ENCODE data around the gene KDM4F. TPM values are rescaled to one million over a fixed set of nuclear protein-coding genes. Genes with fewer than 3 reads are reported as not detected.
"Not testable (repeated sequence)": the region's sequence is repeated elsewhere in the genome, so short reads cannot be mapped to it uniquely, and the experiment has no call there.

The KDM4F gene
- total RNA-seq, 4 donors from 2014 or later: not detected

DNA sequence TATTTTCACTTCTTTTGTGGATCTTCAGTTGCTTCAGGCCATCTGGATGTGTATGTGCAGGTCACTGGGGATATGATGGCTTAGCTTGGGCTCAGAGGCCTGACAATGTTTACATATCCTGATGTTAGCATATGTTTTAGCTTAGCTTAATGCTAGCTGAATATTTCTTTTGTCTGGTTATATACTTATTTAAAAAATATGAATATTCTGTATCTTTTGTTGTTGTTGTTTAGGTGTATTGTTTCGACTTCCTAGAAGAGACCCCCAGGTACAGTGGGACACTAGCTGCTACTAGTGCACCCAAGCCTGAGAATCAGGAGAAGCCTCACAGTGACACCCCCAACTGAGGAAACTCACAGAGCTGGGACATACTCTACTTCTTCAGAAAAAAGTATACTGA lies 24.3 kb upstream of the KDM4F start, which contains the start of gene KDM4E:
Gene KDM4E (plus strand): TSS at position 301 of the 400 bp plus-strand sequence. CDS start 300 bp downstream, outside the sequence.
- TF ChIP-seq CTCF (IDR thresholded peaks at IDR 0.05) (no peak), POLR2A (IDR thresholded peaks at IDR 0.05) (no peak)
- H3K4me3 ChIP-seq: no peak within 1 kb of the TSS
- WGBS, 2 donors: 57 to 100% methylated on average over 1 of the region's 1 CpG
- DNase-seq: no peak
- H3K27ac ChIP-seq: no peak within 1 kb of the TSS
- H3K27me3 ChIP-seq: no peaks in the 10 kb centered on the region
- H3K36me3 ChIP-seq: no peaks in the 10 kb centered on the region
- no peaks in the 10 kb centered on the region for H3K9me3 ChIP-seq
- intact Hi-C loops (cut with DNase I): no loop called here
- H3K4me1 ChIP-seq: no peaks in the 10 kb centered on the region

DNA sequence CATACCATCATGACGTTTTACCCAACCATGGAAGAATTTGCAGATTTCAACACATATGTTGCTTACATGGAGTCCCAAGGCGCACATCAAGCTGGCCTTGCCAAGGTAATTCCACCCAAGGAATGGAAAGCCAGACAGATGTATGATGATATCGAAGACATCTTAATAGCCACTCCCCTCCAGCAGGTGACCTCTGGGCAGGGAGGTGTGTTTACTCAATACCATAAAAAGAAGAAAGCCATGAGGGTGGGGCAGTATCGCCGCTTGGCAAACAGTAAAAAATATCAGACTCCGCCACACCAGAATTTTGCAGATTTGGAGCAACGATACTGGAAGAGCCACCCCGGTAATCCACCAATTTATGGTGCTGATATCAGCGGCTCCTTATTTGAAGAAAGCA lies 23.6 kb upstream of the KDM4F start:
- intact Hi-C loops (cut with DNase I); H3K4me3 ChIP-seq; H3K27ac ChIP-seq; H3K9me3 ChIP-seq; H3K4me1 ChIP-seq; DNase-seq; H3K27me3 ChIP-seq; H3K36me3 ChIP-seq: not testable (repeated sequence)
- 77 to 81% methylated on average over 2 to 4 of the region's 9 CpGs for WGBS, 2 donors

DNA sequence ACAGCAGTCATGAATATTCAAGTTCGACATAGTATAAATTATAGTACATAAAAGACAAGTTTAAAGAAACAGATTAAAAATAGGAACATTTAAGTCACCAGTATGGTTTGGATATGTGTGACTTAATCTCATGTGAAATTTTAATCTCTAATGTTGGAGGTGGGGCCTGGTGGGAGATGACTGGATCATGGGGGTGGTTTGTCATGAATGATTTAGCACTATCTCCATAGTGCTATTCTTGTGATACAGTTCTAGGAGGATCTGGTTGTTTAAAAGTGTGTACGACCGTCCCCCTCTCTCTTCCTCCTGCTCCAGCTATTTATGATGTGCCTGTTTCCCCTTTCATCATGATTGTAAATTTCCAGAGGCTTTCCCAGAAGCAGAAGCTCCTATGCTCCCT lies 20.9 kb upstream of the KDM4F start:
- H3K27me3 ChIP-seq: no peaks in the 10 kb centered on the region
- intact Hi-C loops (cut with DNase I): no loop called here
- no peak overlapping the region for H3K27ac ChIP-seq
- no peaks in the 10 kb centered on the region for H3K36me3 ChIP-seq
- TF ChIP-seq POLR2A (IDR thresholded peaks at IDR 0.05): no peak
- no peak for TF ChIP-seq CTCF (IDR thresholded peaks at IDR 0.05)
- no peak for DNase-seq
- no peak overlapping the region for H3K4me3 ChIP-seq
- WGBS, 2 donors: 81 to 83% methylated on average over 3 of the region's 3 CpGs
- H3K9me3 ChIP-seq: no peaks in the 10 kb centered on the region
- no peaks in the 10 kb centered on the region for H3K4me1 ChIP-seq

- no peaks in the 10 kb centered on the region for H3K4me1 ChIP-seq
- 71 to 100% methylated on average over 1 of the region's 1 CpG for WGBS, 2 donors
- no peak overlapping the region for H3K4me3 ChIP-seq
- peaks cover 0 to 16% (median 0%) of the 10 kb centered on the region in 4 donors for H3K27me3 ChIP-seq
- intact Hi-C loops (cut with DNase I): no loop called here
- H3K27ac ChIP-seq: no peak overlapping the region
- H3K9me3 ChIP-seq: no peaks in the 10 kb centered on the region
- no peak for DNase-seq
- H3K36me3 ChIP-seq: no peaks in the 10 kb centered on the region
- TF ChIP-seq POLR2A (IDR thresholded peaks at IDR 0.05) (no peak), CTCF (IDR thresholded peaks at IDR 0.05) (no peak)
Measured at GRCh38 chr11:95033051-95033450, 16.2 kb upstream of the KDM4F start.

DNA sequence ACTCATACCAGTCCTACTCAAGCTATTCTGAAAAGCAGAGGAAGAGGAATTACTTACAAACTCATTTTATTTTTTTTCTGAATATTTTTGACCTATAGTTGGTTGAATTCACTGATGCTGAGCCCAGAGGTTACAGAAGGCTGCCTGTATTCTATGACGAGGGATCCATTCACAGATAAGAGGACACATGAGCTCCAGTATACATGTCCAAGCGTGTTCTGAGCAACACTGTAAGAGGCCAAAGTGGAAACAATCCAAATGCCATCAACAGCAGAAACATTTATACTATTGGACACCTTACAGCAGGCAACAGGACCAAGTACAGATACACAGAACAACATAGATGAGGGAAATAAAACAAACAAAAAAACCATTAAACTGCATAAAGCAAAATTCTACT lies 13.9 kb upstream of the KDM4F start:
- intact Hi-C loops (cut with DNase I): no loop called here
- Histone ChIP-seq H3K4me3 (no peak overlapping the region), H3K27me3 (peaks cover 0 to 18% (median 0%) of the 10 kb centered on the region in 4 donors), H3K4me1 (no peaks in the 10 kb centered on the region), H3K27ac (no peak overlapping the region), H3K9me3 (no peaks in the 10 kb centered on the region), H3K36me3 (no peaks in the 10 kb centered on the region)
- no peak for DNase-seq
- 19 to 58% methylated on average over 2 of the region's 2 CpGs for WGBS, 2 donors
- TF ChIP-seq CTCF (IDR thresholded peaks at IDR 0.05) (no peak), POLR2A (IDR thresholded peaks at IDR 0.05) (no peak)

GRCh38 chr11:95037356-95038035 lies 11.7 kb upstream of the KDM4F start:
- WGBS, 2 donors: 27 to 59% methylated on average over 3 to 15 of the region's 71 CpGs
- H3K27ac ChIP-seq; H3K4me1 ChIP-seq; H3K36me3 ChIP-seq; intact Hi-C loops (cut with DNase I); H3K9me3 ChIP-seq; DNase-seq: not testable (repeated sequence)
- Histone ChIP-seq H3K27me3 (peaks cover 0 to 29% (median 0%) of the 10 kb centered on the region in 4 donors), H3K4me3 (peak overlapping the region; percentile 16 to 56 (median 42))

Data from esophagus squamous epithelium (tissue), 5 donors.